LNCaP clone FGC (cell line): Measurements from ENCODE around the gene RDH13.

Source experiments
- DNase-seq: peaks from one replicate; pipeline ENCODE4 v3.0.0-alpha.2; 2011; ENCODE audit warnings: low read depth
- H3K4me3 ChIP-seq: 2 replicates; pipeline ENCODE4 v1.5.1; 2011; ENCODE audit warnings: mild to moderate bottlenecking, low read depth, low read length, control low read depth
- TF ChIP-seq, protein P1 (sequence below): IDR thresholded peaks from 2 replicates; pipeline ENCODE4 v1.5.1; 2012; ENCODE audit warnings: mild to moderate bottlenecking; ENCODE audit not compliant: control insufficient read depth, insufficient read depth; ENCODE audit errors: extremely low read depth

RDH13 gene

GRCh38 chr19:55105237-55105636 is 42.3 kb upstream of the RDH13 start:
- TF ChIP-seq, protein P1, sequence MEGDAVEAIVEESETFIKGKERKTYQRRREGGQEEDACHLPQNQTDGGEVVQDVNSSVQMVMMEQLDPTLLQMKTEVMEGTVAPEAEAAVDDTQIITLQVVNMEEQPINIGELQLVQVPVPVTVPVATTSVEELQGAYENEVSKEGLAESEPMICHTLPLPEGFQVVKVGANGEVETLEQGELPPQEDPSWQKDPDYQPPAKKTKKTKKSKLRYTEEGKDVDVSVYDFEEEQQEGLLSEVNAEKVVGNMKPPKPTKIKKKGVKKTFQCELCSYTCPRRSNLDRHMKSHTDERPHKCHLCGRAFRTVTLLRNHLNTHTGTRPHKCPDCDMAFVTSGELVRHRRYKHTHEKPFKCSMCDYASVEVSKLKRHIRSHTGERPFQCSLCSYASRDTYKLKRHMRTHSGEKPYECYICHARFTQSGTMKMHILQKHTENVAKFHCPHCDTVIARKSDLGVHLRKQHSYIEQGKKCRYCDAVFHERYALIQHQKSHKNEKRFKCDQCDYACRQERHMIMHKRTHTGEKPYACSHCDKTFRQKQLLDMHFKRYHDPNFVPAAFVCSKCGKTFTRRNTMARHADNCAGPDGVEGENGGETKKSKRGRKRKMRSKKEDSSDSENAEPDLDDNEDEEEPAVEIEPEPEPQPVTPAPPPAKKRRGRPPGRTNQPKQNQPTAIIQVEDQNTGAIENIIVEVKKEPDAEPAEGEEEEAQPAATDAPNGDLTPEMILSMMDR: no peak
- no peak for DNase-seq
- no peak overlapping the region for H3K4me3 ChIP-seq

DNA sequence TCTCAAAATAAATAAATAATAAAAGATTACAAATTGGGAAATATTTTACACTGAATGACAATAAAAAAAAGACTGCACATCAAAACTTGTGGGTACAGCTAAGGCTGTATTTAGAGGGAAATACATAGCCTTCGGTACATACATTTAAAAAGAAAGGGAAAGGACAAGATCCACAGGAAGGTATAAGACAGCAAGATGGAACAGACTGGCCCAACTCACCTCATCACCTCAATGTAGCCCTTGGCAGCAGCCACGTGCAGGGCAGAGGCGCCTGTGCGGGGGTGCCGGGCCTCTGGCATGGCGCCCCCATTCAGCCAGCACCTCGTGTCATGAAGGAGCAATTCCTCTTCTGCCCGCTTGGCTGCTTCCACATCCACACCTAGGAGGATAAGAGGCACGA is 40.2 kb upstream of the RDH13 start:
- no peak overlapping the region for H3K4me3 ChIP-seq
- DNase-seq: no peak
- TF ChIP-seq, protein P1: no peak

GRCh38 chr19:55101261-55101660 is 38.3 kb upstream of the RDH13 start:
- H3K4me3 ChIP-seq: no peak overlapping the region
- DNase-seq: no peak
- TF ChIP-seq, protein P1: no peak

DNA sequence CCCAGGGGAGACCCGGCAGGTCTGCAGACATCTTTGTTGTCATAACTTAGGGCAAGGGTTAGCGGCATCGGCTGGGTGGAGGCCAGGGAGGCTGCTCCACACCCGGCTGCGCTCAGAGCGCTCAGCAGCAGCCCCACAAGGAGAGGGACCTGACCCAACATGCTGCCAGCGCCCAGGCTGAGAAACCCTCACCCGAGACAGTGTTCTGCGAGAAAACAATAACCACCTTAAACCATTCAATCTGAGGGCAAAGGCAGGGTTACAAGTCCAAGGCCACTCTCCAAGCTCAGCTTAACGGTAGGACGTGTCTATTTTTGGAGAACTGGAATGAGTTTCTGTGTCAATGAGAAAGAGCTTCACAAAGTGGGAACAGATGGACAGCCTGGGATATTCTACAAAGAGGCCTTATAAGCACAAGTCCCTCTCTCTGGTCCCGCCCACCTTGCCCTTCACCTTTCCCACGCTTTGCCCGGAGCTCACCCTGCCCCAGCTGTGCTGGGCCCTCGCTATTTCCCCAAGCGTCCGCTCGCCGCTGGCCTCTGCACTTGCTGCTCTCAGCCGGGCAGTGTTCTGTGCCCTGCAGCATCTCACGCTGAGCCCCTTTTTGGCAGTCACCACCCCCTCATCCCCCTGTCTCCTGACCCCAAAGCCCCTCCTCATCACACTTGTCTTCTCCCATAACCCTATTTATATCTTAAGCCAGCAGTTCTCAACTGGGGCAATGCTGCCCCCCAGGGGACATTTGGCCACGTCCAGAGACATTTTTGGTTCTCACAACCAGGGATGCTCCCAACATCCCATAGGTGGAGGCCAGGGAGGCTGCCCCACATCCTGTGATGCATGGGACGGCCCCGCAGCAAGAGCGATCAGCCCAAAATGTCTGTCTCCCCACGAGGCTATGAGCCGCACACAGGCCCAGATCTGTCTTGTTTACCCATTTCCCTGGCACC is 36.9 kb upstream of the RDH13 start:
- no peak overlapping the region for H3K4me3 ChIP-seq
- TF ChIP-seq, protein P1: peak; percentile 18; the same call in 1 of the 2 replicates
- no peak for DNase-seq

DNA sequence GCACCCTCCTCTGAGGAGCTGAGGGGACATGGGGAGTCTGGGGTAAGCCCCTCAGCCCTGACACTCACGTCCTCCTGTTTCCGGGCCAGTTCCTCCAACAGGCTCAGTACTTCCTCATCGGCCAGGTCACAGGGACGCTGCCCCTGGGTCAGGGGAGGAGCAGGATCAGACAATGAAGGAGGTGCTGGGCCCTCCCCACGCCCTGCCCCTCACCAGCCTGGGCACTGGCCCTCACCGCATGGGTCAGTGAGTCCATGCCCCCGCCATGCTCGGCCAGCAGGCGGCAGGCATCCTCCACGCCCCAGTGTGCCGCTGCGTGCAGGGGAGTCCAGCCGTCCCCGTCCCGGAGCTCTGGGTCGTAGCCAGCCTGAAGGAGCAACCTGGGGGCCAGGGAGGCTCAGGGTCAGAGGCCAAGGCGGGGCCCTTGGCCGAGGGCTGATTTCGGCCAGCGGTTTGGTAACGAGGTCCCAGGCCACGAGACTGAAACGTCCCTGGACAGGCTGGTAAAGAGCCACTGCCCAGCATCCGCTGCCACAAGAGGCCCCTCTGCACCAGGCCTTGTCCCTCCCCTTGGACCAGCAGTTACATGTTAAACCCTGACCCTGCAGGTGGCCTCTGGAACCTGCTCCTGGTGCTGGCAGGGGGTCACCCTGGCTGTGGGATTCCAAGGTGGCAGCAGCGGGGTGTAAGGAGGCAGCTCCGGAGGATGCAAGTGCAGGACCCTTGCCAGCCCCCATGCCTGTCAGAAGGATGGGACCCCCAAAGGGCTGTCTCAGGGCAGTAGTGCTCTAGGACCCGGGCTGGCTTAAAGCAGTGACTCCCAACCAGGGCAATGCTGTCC is 36.0 kb upstream of the RDH13 start:
- no peak overlapping the region for H3K4me3 ChIP-seq
- no peak for DNase-seq
- TF ChIP-seq, protein P1: no peak

DNA sequence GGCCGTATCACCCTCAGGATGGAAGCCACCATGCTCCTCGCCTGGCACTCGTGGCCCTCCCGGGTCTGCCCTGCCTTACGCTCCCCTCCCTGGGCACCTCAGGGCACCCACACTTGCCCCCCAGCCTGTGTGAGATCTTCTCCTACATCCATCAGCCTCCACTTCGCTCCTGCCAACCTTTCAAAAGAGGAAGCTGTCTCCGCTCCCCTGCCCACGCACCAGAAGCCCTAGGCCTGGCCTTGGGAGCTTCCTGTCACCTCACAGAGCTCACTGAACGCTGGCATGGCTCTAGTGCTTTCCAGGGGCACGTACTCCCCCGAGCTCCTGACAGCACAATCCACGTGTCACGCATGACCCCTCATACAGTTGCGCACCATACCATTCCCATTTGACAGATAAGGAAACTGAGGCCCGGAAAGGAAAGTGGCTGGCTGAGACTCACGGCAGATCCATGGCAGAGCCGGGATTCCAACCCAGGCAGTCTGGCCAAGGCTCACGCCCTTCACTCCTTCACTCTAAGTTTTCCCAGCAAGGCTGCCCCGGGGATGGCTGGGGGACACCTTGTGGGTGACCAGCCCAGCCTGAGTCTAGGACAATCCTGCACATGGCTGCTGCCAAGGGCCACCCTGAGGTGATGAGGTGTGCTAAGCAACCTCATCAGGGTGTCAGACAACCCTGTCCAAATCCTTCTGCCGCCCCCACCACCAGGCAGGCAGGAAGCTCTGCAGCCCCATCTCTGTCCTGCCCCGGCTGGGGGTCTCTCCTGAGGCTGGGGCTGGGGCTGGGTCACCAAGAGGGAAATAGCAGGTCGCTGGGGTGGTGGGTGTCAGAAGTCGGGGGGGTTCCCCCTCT is 35.1 kb upstream of the RDH13 start:
- no peak for DNase-seq
- TF ChIP-seq, protein P1: no peak
- no peak overlapping the region for H3K4me3 ChIP-seq
